Measurements from ENCODE around the gene DCST2. TPM values are rescaled to one million over a fixed set of nuclear protein-coding genes. Genes with fewer than 3 reads are reported as not detected.

The DCST2 gene
- total and polyA plus RNA-seq, 2 of the 8 experiments (the other 6 are each of a cell fraction or from before 2014, with no cell fraction given), result 0.43 to 2.1 TPM

- Histone ChIP-seq H3K4me2 (ENCODE audit: insufficient read depth in 1 of 2, low read depth in 2 of 2, low read length in 2 of 2) (no peak overlapping the region), H2AK5ac (ENCODE audit: low read depth, low read length) (no peak overlapping the region), H3K4ac (replicated peaks; ENCODE audit: insufficient read length, low read depth, low read length) (no peak overlapping the region), H4K91ac (replicated peaks; ENCODE audit: insufficient read length, low read length) (no peak overlapping the region), H3K23me2 (ENCODE audit: low read depth, low read length) (no peaks in the 10 kb centered on the region), H3K79me2 (ENCODE audit: control insufficient read depth in 1 of 2, insufficient read depth in 2 of 2, low read length in 2 of 2) (no peaks in the 10 kb centered on the region), H3K23ac (ENCODE audit: insufficient read length) (no peak overlapping the region), H3K56ac (replicated peaks; ENCODE audit: insufficient read length, low read depth, low read length) (no peak overlapping the region), H3K9ac (replicated peaks in 1 of 4; ENCODE audit: extremely low read depth in 1 of 4, low read depth in 3 of 4, low read length in 3 of 4) (no peak overlapping the region), H2AFZ (ENCODE audit: low read length) (no peak overlapping the region), H4K20me1 (replicated peaks in 1 of 2; ENCODE audit: control insufficient read depth in 1 of 2, insufficient read depth in 2 of 2, low read length in 2 of 2) (no peaks in the 10 kb centered on the region), H3K4me3 (ENCODE audit: extremely low read depth in 1 of 4, insufficient read depth in 2 of 4, low read depth in 3 of 4, low read length in 4 of 4) (no peak overlapping the region), H3K79me1 (ENCODE audit: low read depth, low read length) (no peaks in the 10 kb centered on the region), H2BK5ac (ENCODE audit: low read depth, low read length) (no peak overlapping the region), H4K8ac (ENCODE audit: extremely low read depth, insufficient read depth, low read length) (no peak overlapping the region), H2BK12ac (ENCODE audit: low read depth, low read length) (no peak overlapping the region), H3K27me3 (replicated peaks in 1 of 4; ENCODE audit: control insufficient read depth in 3 of 4, extremely low read depth in 1 of 4, insufficient read depth in 3 of 4, low read length in 3 of 4) (peaks cover 0 to 3% (median 0%) of the 10 kb centered on the region in 4 experiments; a peak in 1 of 7 replicates), H3K9me3 (ENCODE audit: insufficient read depth in 2 of 2, low read depth in 1 of 2, low read length in 1 of 2) (no peaks in the 10 kb centered on the region), H2BK15ac (ENCODE audit: low read length) (no peak overlapping the region; the same call in 1 of the 2 replicates), H3K14ac (ENCODE audit: insufficient read length) (no peak overlapping the region), H2BK120ac (replicated peaks; ENCODE audit: low read depth, low read length) (no peak overlapping the region), H3K4me1 (replicated peaks in 1 of 4; ENCODE audit: control insufficient read depth in 3 of 4, insufficient read depth in 4 of 4, low read length in 3 of 4) (peaks cover 0 to 5% (median 0%) of the 10 kb centered on the region in 4 experiments; a peak in 2 of 7 replicates), H3K36me3 (ENCODE audit: control insufficient read depth in 2 of 4, insufficient read depth in 4 of 4, low read length in 3 of 4) (no peaks in the 10 kb centered on the region), H3K27ac (ENCODE audit: low read depth, low read length) (no peak overlapping the region), H3K18ac (ENCODE audit: extremely low read depth, low read length) (no peak overlapping the region), H4K5ac (ENCODE audit: insufficient read length, low read depth, low read length) (no peak overlapping the region), H2BK20ac (ENCODE audit: low read length) (no peak overlapping the region)
- 95% methylated on average over 6 of the region's 6 CpGs; no CpG with 5 or more reads in 1 of the 2 experiments for WGBS, 2 experiments (ENCODE audit: extremely low coverage in 1 of 2, insufficient coverage in 1 of 2, insufficient read length in 1 of 2, insufficient replicate concordance in 2 of 2, low coverage in 1 of 2, low lambda C conversion rate in 2 of 2, missing lambda C conversion rate in 1 of 2)
- no peak for DNase-seq (ENCODE audit: low read depth in 1 of 2, low spot score in 2 of 2)
- CTCF ChIA-PET (ENCODE audit: partially characterized antibody), result interaction anchor here (1.0 to 2.5 kb wide), 3 partner anchors 9 to 35 kb away, joined by 3 to 11 read pairs (median 6); no protein-coding TSS in a partner anchor
- POLR2A ChIA-PET (ENCODE audit: partially characterized antibody), result no interaction called here
- FAIRE-seq, result no peak
- TF ChIP-seq CTCF (IDR thresholded peaks at IDR 0.05; ENCODE audit: control extremely low read depth in 1 of 3, insufficient read depth in 1 of 3, low read depth in 1 of 3, low read length in 3 of 3), result no peak
- TF ChIP-seq CBX8 (IDR thresholded peaks at IDR 0.05; ENCODE audit: borderline replicate concordance, low read depth, low read length), result no peak
- no peak for TF ChIP-seq RBBP5 (IDR thresholded peaks at IDR 0.05; ENCODE audit: borderline replicate concordance, low read depth, low read length)
- no peak for TF ChIP-seq BACH1 (IDR thresholded peaks at IDR 0.05; ENCODE audit: low read length)
- TF ChIP-seq EP300 (IDR thresholded peaks at IDR 0.05; ENCODE audit: borderline replicate concordance in 1 of 2, low read depth in 2 of 2, low read length in 2 of 2), result no peak
- no peak for TF ChIP-seq NRF1 (IDR thresholded peaks at IDR 0.05; ENCODE audit: low read depth, low read length)
- TF ChIP-seq ATF2 (IDR thresholded peaks at IDR 0.05; ENCODE audit: low read length), result no peak
- TF ChIP-seq GABPA (IDR thresholded peaks at IDR 0.05; ENCODE audit: borderline replicate concordance, insufficient read depth, low read length), result no peak
- no peak for TF ChIP-seq HDAC6 (IDR thresholded peaks at IDR 0.05; ENCODE audit: low read depth, low read length)
Observed at GRCh38 chr1:155026588-155026987, 7.0 kb downstream of the DCST2 start.

Data from H1 (cell line).